Mononuclear cell (primary cell): Measurements from ENCODE around the gene IPPK. TPM values are rescaled to one million over a fixed set of nuclear protein-coding genes. Genes with fewer than 3 reads are reported as not detected.

Source experiments
- H3K27me3 ChIP-seq: 2 replicates; pipeline ENCODE4 v1.6.0; 2011; ENCODE audit warnings: low read length, control low read depth; ENCODE audit not compliant: insufficient read depth
- H3K4me1 ChIP-seq: 2 replicates; pipeline ENCODE4 v1.5.1; 2011; ENCODE audit warnings: mild to moderate bottlenecking, low read length, control low read depth; ENCODE audit not compliant: insufficient read depth
- H3K4me3 ChIP-seq: 2 replicates; pipeline ENCODE4 v1.5.1; 2011; ENCODE audit warnings: mild to moderate bottlenecking, low read length, moderate library complexity
- H3K9me3 ChIP-seq: 2 replicates; pipeline ENCODE4 v1.5.1; 2011; ENCODE audit warnings: low read depth, mild to moderate bottlenecking, control low read depth, low read length
- total RNA-seq: library from RNA; depleted of rRNA; stranded (reverse); fragments of >200 nt; gene quantifications from one replicate; pipeline ENCODE4 v1.2.3, GENCODE V29; 2012

The IPPK gene
- total RNA-seq = 4.7 TPM

- peaks cover 22% of the 10 kb centered on the region for H3K4me1 ChIP-seq
- H3K9me3 ChIP-seq = no peaks in the 10 kb centered on the region
- no peaks in the 10 kb centered on the region for H3K27me3 ChIP-seq
- peak within 1 kb of the TSS; percentile 65 for H3K4me3 ChIP-seq
Measured at GRCh38 chr9:92669890-92670708, at the start of gene IPPK. Gene IPPK (minus strand): TSS chr9:92670131. CDS start chr9:92669988, 143 bp downstream.

- peaks cover 15% of the 10 kb centered on the region for H3K4me1 ChIP-seq
- H3K9me3 ChIP-seq = no peaks in the 10 kb centered on the region
- H3K27me3 ChIP-seq = no peaks in the 10 kb centered on the region
- no peak overlapping the region for H3K4me3 ChIP-seq
Measured at GRCh38 chr9:92719028-92719647, 49.2 kb upstream of the IPPK start.

DNA sequence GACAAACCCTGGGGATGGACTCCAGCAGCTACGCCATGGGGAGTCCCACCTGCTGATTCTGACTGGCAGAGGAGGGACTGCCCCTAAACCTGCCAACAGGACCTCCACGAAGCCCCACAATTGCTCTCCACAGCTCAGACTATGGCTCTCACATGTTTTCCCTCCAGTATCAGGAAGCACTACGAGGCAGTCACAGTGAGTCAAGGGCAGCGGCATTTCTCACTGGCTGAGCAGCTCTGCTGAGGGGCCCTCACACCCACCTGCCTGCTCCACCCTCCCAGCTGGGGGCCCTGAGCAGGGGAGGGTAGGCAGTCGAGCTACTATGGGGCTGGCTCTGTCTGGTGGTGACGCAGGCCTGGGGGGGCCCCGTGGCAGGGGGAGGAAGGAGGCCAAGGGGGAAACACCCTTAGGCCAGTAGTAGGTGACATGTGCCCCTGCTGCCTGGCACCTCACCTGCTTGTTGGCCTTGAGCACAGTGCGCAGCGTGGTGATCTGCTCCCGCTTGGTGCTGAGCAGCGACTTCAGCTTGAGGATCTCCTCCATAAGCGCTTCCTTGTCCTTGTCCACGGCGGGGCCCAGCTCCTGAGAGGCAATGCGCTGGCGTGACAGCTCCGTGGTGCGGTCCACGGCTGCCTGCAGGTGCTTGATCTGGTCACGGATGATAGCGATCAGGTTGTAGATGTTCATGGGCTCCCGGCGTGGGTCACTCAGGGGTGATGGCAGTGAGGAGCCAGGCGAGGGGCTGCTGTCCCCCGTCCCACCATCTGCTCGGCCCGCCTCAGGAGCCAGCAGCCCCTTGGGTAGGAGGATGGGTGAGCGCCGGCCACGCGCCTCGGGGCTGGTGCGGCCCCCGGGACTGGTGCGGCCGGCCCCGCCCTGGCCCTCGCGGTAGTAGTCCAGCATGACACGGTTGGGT is 48.4 kb upstream of the IPPK start:
- Histone ChIP-seq H3K4me3 (no peak overlapping the region), H3K9me3 (no peaks in the 10 kb centered on the region), H3K4me1 (peaks cover 15% of the 10 kb centered on the region), H3K27me3 (no peaks in the 10 kb centered on the region)

DNA sequence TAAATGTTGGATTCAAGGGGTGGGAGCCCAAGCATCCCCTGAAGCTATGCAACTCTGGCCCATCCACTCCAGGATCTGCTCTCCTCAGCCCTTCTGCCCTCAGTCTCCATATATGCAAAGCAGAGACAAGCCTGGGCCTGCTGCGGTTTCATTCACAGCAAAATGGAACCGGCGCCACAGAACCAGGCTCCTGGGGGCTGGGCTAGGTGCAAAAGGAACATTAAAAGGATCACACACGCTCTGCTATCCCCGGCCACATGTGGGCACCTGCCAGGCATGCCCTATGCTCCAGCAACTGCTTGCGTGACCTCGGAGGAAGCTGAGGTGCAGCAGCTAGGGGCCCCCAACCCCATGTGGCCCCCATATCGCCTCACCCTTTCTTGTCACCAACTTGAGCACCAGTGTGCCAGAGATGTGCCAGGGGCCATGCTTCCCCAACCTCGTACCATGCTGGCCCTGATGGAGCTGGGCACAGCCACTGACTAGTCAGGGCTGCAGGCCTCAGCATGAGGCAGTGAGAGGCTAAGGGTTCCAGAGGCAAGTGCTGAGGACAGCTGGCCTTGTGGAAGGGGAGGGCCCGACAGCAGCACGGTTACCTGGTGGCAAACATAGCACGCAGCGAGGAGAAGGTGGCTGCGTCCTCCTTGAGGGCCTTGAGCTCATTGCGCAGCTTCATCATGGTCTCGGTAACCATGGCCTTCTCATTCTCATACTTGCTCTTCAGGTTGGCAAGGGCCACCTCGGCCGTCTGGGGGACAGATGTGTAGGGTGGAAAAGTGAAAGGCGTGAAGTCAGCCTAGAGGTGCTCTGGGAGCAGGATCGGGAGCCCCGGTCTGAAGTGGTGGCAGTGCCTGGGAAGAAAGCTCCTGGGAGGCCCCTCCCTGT is 47.5 kb upstream of the IPPK start:
- H3K27me3 ChIP-seq = no peaks in the 10 kb centered on the region
- no peaks in the 10 kb centered on the region for H3K9me3 ChIP-seq
- H3K4me1 ChIP-seq = peaks cover 15% of the 10 kb centered on the region
- no peak overlapping the region for H3K4me3 ChIP-seq

- peaks cover 15% of the 10 kb centered on the region for H3K4me1 ChIP-seq
- no peaks in the 10 kb centered on the region for H3K27me3 ChIP-seq
- no peaks in the 10 kb centered on the region for H3K9me3 ChIP-seq
- no peak overlapping the region for H3K4me3 ChIP-seq
Measured at GRCh38 chr9:92716557-92716956, 46.6 kb upstream of the IPPK start.

GRCh38 chr9:92715488-92716231 is 45.7 kb upstream of the IPPK start:
- no peaks in the 10 kb centered on the region for H3K9me3 ChIP-seq
- H3K4me3 ChIP-seq = no peak overlapping the region
- H3K4me1 ChIP-seq = peaks cover 8% of the 10 kb centered on the region
- no peaks in the 10 kb centered on the region for H3K27me3 ChIP-seq

GRCh38 chr9:92714787-92715487 is 45.0 kb upstream of the IPPK start:
- Histone ChIP-seq H3K4me3 (no peak overlapping the region), H3K9me3 (no peaks in the 10 kb centered on the region), H3K4me1 (peaks cover 7% of the 10 kb centered on the region), H3K27me3 (no peaks in the 10 kb centered on the region)

DNA sequence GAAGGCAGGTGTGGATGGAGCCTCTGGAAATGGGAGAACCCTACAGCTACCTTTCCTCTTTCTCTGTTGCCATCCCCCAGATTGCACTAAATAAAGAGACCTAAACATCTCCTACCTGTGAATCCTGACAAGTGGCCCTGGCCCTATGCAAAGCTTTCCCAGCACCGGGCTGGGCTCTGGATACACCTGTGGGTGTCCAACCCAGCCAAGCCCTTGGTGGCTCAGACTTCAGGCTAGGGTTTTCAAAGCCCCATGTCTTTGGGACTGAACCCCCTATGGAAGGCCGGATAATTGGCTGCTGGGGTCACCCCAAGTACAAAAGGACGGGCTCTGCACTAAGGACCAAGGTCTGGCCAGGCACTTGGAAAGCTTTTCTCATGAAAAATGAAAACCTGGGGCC is 44.1 kb upstream of the IPPK start:
- Histone ChIP-seq H3K9me3 (no peaks in the 10 kb centered on the region), H3K4me1 (peaks cover 7% of the 10 kb centered on the region), H3K27me3 (no peaks in the 10 kb centered on the region), H3K4me3 (no peak overlapping the region)

DNA sequence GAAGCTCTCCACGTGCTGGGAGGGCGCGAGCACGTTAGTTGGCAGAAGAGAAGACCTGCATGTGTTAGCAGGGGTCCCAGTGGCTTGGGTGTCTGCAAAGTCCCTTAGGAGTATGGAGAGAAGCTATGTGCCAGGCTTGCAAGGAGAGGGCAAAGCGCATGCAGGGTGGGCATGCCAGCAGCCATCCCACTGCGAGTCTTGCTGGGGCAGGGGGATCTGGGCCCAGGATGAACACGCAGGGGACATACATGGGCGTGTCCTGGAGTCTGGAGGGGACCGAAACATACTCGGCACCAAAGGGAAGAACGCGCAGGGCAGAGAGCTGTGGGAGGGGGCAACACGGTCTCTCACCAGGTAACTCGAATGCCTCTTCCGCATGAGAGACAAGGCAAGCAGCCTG is 43.6 kb upstream of the IPPK start:
- Histone ChIP-seq H3K27me3 (no peaks in the 10 kb centered on the region), H3K9me3 (no peaks in the 10 kb centered on the region), H3K4me1 (peaks cover 7% of the 10 kb centered on the region), H3K4me3 (no peak overlapping the region)

GRCh38 chr9:92712767-92713166 is 42.8 kb upstream of the IPPK start:
- H3K4me3 ChIP-seq = no peak overlapping the region
- peaks cover 7% of the 10 kb centered on the region for H3K4me1 ChIP-seq
- no peaks in the 10 kb centered on the region for H3K9me3 ChIP-seq
- H3K27me3 ChIP-seq = no peaks in the 10 kb centered on the region

DNA sequence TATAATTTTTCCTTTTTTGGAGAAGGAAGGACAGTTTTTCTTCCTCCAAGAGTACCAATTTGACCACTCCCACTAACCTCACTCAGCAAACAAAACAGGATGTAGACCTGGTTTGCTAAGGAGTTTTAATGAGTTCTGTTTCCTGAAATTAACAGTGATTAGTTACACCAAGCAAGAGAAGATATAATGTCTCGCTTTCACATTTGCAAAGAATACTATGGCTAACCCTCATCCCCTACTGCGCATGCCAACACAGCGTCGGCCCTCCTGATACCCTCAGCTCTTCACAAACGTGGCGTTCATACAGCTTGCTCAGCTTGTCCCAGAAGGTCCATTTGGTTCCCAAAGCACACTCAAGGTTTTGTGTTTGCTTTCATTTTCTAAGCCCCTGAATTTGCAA is 41.9 kb upstream of the IPPK start:
- Histone ChIP-seq H3K4me1 (peaks cover 7% of the 10 kb centered on the region), H3K27me3 (no peaks in the 10 kb centered on the region), H3K9me3 (no peaks in the 10 kb centered on the region), H3K4me3 (no peak overlapping the region)

DNA sequence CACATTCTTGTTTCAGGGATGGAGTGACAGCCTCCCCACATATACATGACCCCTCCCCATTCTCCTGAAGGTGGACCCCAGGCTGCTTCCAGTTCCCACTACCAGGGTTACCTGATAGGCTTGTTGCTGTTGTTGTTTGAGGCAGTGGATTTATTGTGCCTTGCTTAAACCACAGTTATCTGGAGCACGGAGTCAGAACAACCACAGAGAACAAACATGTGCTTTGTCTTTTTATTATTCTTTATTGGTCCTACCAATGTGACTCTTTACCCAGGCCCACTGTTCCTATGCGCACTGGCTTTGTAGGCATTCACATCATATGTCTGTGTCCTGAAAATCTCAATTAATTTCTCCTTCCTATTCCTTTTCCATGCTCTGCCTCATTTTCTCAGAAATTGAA is 41.2 kb upstream of the IPPK start:
- H3K4me3 ChIP-seq = no peak overlapping the region
- H3K27me3 ChIP-seq = no peaks in the 10 kb centered on the region
- H3K4me1 ChIP-seq = peaks cover 7% of the 10 kb centered on the region
- no peaks in the 10 kb centered on the region for H3K9me3 ChIP-seq

DNA sequence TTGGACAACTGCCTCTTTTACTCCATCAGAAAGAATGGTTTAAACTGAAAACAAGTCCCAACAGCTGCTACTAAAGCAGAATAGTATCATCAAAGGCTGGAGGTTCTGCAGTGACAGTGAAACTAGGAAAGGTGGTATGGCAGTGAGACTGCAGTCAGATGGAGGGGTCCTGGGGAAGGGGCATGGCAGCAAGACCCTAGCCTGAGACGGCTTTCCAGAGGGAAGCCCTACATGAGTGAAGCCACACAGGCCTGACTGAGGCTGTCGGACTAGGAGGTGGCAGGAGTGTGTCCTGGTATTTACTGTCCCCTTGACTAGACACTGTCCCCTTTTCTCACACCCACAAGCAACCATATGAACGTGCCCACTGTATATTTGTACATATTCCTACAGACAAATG is 40.4 kb upstream of the IPPK start:
- Histone ChIP-seq H3K9me3 (no peaks in the 10 kb centered on the region), H3K4me3 (no peak overlapping the region), H3K27me3 (no peaks in the 10 kb centered on the region), H3K4me1 (peaks cover 7% of the 10 kb centered on the region)
